HEK293 (cell line): ENCODE data around the gene FILIP1.

Experiments
- CTCF ChIA-PET: fragments of 350-600 bp; formaldehyde crosslinking; extraction: SDS; loops from one replicate; lab custom pipeline; 2021; ENCODE audit warnings: antibody characterized with exemption; lab: Yijun Ruan, JAX
- POLR2A ChIA-PET: fragments of 300-600 bp; formaldehyde crosslinking; extraction: SDS; loops from one replicate; lab custom pipeline; 2020; ENCODE audit warnings: antibody characterized with exemption, inconsistent platforms; lab: Yijun Ruan, JAX
- H3K27ac ChIP-seq: fragments of 200-500 bp; sonication (Bioruptor generic); 2 replicates; pipeline ENCODE4 v1.5.1; 2014; ENCODE audit warnings: low read depth, low read length, control low read depth, inconsistent platforms; ENCODE audit errors: extremely low read depth
- H3K36me3 ChIP-seq, 2 experiments: fragments of 200-500 bp in 1 of 2; sonication (Bioruptor generic) in 1 of 2; 1 replicate in 1 of 2; 2 replicates in 1 of 2; pipeline ENCODE4 v1.5.1; 2014 to 2017; ENCODE audit warnings: inconsistent platforms in 2 of 2, low read length in 2 of 2; ENCODE audit not compliant: control insufficient read depth in 2 of 2, insufficient read depth in 1 of 2
- H3K4me1 ChIP-seq: fragments of 200-500 bp; sonication (Bioruptor generic); 2 replicates; pipeline ENCODE4 v1.5.1; 2014; ENCODE audit warnings: mild to moderate bottlenecking, low read length, inconsistent platforms; ENCODE audit not compliant: control insufficient read depth, insufficient read depth
- H3K4me3 ChIP-seq: 2 replicates; pipeline ENCODE4 v1.5.1; 2011; ENCODE audit warnings: low read depth, mild to moderate bottlenecking, control low read depth, low read length, moderate library complexity
- H3K9me3 ChIP-seq: fragments of 200-500 bp; sonication (Bioruptor generic); 2 replicates; pipeline ENCODE4 v1.5.1; 2014; ENCODE audit warnings: low read depth, low read length, inconsistent platforms; ENCODE audit not compliant: control insufficient read depth, insufficient read depth
- EGR2 ChIP-seq: fragments of 450-650 bp; formaldehyde crosslinking; IDR thresholded peaks from 2 replicates; pipeline ENCODE4 v1.5.1; 2016; ENCODE audit warnings: low read depth, missing biosample characterization, missing genetic modification characterization
- HOXD13 ChIP-seq: sonication (generic); formaldehyde crosslinking; IDR thresholded peaks from 2 replicates; pipeline ENCODE4 v1.8.0; 2022; ENCODE audit warnings: missing genetic modification reagents, borderline replicate concordance
- PBX3 ChIP-seq: sonication (generic); formaldehyde crosslinking; IDR thresholded peaks from 2 replicates; pipeline ENCODE4 v1.8.1; 2022; ENCODE audit warnings: mild to moderate bottlenecking, moderate library complexity, missing genetic modification reagents
- ZBTB48 ChIP-seq: fragments of 450-650 bp; formaldehyde crosslinking; IDR thresholded peaks from 2 replicates; pipeline ENCODE4 v1.5.1; 2016; ENCODE audit warnings: missing biosample characterization, missing genetic modification characterization
- ZFP69B ChIP-seq: fragments of 450-650 bp; formaldehyde crosslinking; IDR thresholded peaks from 2 replicates; pipeline ENCODE4 v1.5.1; 2016; ENCODE audit warnings: missing biosample characterization, missing genetic modification characterization
- ZNF138 ChIP-seq: fragments of 450-650 bp; formaldehyde crosslinking; IDR thresholded peaks from 2 replicates; pipeline ENCODE4 v1.5.1; 2016; ENCODE audit warnings: missing biosample characterization, missing genetic modification characterization, borderline replicate concordance
- ZNF140 ChIP-seq: fragments of 450-650 bp; formaldehyde crosslinking; IDR thresholded peaks from 2 replicates; pipeline ENCODE4 v1.5.1; 2016; ENCODE audit warnings: missing biosample characterization, missing genetic modification characterization
- ZNF146 ChIP-seq: fragments of 450-650 bp; formaldehyde crosslinking; IDR thresholded peaks from 2 replicates; pipeline ENCODE4 v1.5.1; 2016; ENCODE audit warnings: missing biosample characterization, missing genetic modification characterization
- ZNF148 ChIP-seq: fragments of 450-650 bp; formaldehyde crosslinking; IDR thresholded peaks from 2 replicates; pipeline ENCODE4 v1.5.0; 2017; ENCODE audit warnings: missing biosample characterization, missing genetic modification characterization, borderline replicate concordance
- ZNF155 ChIP-seq: fragments of 450-650 bp; formaldehyde crosslinking; IDR thresholded peaks from 2 replicates; pipeline ENCODE4 v1.5.1; 2016; ENCODE audit warnings: missing biosample characterization, missing genetic modification characterization
- ZNF239 ChIP-seq: fragments of 450-650 bp; formaldehyde crosslinking; IDR thresholded peaks from 2 replicates; pipeline ENCODE4 v1.5.1; 2016; ENCODE audit warnings: missing biosample characterization, missing genetic modification characterization
- ZNF274 ChIP-seq, 2 experiments: fragments of 200-500 bp in 1 of 2; fragments of 450-650 bp in 1 of 2; sonication (Bioruptor generic) in 1 of 2; formaldehyde crosslinking in 1 of 2; IDR thresholded peaks; 2 replicates each; pipeline versions ENCODE4 v1.5.1 to v1.6.1; 2014 to 2016; ENCODE audit warnings: borderline replicate concordance in 1 of 2, inconsistent platforms in 1 of 2, low read length in 1 of 2, missing biosample characterization in 1 of 2, missing genetic modification characterization in 1 of 2
- ZNF335 ChIP-seq: fragments of 450-650 bp; formaldehyde crosslinking; conservative IDR thresholded peaks from 2 replicates; pipeline ENCODE4 v1.5.1; 2016; ENCODE audit warnings: missing biosample characterization, missing genetic modification characterization
- ZNF341 ChIP-seq: fragments of 450-650 bp; formaldehyde crosslinking; IDR thresholded peaks from 2 replicates; pipeline ENCODE4; 2016; ENCODE audit warnings: low read depth, missing biosample characterization, missing genetic modification characterization
- ZNF513 ChIP-seq: fragments of 450-650 bp; IDR thresholded peaks from 2 replicates; pipeline ENCODE4 v1.5.1; 2018; ENCODE audit warnings: missing biosample characterization, missing genetic modification characterization
- ZNF571 ChIP-seq: fragments of 450-650 bp; formaldehyde crosslinking; IDR thresholded peaks from 2 replicates; pipeline ENCODE4 v1.5.0; 2017; ENCODE audit warnings: missing biosample characterization, missing genetic modification characterization
- ZNF645 ChIP-seq: fragments of 450-650 bp; formaldehyde crosslinking; IDR thresholded peaks from 2 replicates; pipeline ENCODE4; 2016; ENCODE audit warnings: missing biosample characterization, missing genetic modification characterization
- TF ChIP-seq, protein P1 (sequence below): fragments of 450-650 bp; IDR thresholded peaks from 2 replicates; pipeline ENCODE4 v1.5.1; 2018; ENCODE audit warnings: missing biosample characterization, mild to moderate bottlenecking, missing genetic modification characterization
- TF ChIP-seq, protein P2 (sequence below): fragments of 450-650 bp; formaldehyde crosslinking; IDR thresholded peaks from 2 replicates; pipeline ENCODE4 v1.5.1; 2017; ENCODE audit warnings: missing biosample characterization, missing genetic modification characterization

The FILIP1 gene

DNA sequence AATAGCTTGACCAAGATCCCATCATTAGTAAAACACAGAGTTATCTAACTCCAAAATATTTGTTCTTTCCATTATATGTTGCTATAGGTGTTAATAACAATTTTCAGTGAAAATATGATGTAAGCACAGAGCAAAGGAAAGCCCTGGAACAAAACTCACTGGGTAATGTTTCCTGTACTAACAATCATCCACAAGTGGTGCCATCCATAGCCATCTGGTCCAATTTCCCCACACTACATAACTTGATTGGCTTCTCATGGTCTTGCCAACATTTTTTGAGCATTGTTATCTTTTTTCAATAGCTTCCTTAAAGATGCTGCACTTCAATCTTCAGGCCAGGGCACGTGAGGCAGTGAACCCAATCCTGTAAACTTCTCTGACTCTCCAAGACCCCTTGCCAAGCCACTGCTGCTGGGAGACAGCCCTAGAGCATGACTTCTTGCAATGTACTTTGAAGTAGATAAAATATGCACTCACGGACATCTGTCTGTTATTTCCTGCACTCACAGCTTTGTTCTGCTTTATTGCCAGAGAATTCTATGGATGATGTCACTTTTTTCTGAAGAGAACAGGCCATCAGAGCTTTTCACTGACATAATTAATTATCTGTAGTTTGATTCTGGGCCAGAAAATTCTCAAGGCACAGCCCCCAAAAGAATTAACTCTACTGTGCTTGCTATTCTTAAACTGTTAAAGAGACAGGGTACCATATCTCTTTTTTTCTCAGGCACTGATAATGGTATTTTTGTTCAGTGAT lies 111.5 kb downstream of the FILIP1 start (continued):
- peak; percentile 62; the same call in 1 of the 2 replicates for TF ChIP-seq ZBTB48
- no peak for TF ChIP-seq ZNF335 (tag by site-specific recombination)
- TF ChIP-seq, protein P1, sequence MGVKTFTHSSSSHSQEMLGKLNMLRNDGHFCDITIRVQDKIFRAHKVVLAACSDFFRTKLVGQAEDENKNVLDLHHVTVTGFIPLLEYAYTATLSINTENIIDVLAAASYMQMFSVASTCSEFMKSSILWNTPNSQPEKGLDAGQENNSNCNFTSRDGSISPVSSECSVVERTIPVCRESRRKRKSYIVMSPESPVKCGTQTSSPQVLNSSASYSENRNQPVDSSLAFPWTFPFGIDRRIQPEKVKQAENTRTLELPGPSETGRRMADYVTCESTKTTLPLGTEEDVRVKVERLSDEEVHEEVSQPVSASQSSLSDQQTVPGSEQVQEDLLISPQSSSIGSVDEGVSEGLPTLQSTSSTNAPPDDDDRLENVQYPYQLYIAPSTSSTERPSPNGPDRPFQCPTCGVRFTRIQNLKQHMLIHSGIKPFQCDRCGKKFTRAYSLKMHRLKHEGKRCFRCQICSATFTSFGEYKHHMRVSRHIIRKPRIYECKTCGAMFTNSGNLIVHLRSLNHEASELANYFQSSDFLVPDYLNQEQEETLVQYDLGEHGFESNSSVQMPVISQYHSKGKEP (tag by site-specific recombination) = peak; percentile 75

DNA sequence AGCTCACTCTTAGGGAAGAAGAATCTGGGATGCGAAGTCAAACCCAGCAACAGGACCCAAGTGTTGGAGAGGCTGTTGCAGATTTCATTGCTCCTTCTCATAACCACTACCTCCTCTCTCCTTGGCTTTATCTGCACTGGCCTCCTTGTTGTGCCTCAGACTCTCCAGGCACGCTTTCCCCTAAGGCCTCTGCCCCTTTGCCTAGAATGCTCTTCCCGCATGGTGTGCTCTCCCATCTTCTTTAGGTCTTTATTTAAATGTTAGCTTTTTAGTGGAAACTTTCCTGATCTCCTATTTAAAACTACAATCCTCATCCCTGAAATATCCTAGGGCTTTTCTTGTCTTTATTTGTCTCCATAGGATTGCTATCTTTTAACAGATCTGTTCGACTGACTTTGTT lies 114.1 kb downstream of the FILIP1 start:
- POLR2A ChIA-PET = no interaction called here
- Histone ChIP-seq H3K9me3 (no peaks in the 10 kb centered on the region), H3K4me3 (no peak overlapping the region), H3K4me1 (peaks cover 18% of the 10 kb centered on the region), H3K36me3 (no peaks in the 10 kb centered on the region), H3K27ac (no peak overlapping the region)
- TF ChIP-seq ZNF341 (tag by site-specific recombination) = no peak
- TF ChIP-seq, all 188 proteins: peak for 0
- CTCF ChIA-PET = interaction anchor here (0.5 to 5.5 kb wide), 3 partner anchors 11 to 82 kb away, joined by 3 to 31 read pairs (median 4); no protein-coding TSS in a partner anchor

DNA sequence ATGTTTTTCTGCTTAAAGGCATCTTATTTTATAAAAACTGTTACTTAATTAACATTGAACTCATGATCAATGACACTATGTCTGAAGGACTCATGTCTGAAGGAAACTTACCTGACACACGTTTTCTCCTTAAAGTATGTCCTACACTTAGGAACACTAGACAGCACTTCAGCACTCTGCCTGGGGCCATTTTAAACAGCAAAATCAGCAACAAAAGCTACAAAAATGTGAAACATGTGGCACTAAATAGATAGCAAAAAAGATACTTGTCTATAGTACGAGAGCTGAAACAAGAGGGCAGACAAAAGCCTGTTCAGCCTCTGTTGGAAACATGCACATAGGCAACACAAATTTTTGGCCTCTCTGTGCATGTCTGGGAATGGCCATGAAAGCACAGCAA lies 115.5 kb downstream of the FILIP1 start:
- Histone ChIP-seq H3K36me3 (no peaks in the 10 kb centered on the region), H3K4me3 (no peak overlapping the region), H3K27ac (no peak overlapping the region), H3K9me3 (no peaks in the 10 kb centered on the region), H3K4me1 (peaks cover 18% of the 10 kb centered on the region)
- CTCF ChIA-PET = interaction anchor here (1.1 to 5.5 kb wide), 3 partner anchors 9 to 149 kb away, joined by 3 to 31 read pairs (median 3); no protein-coding TSS in a partner anchor
- POLR2A ChIA-PET = no interaction called here
- TF ChIP-seq ZNF140 (tag by site-specific recombination) = no peak
- TF ChIP-seq, protein P2, sequence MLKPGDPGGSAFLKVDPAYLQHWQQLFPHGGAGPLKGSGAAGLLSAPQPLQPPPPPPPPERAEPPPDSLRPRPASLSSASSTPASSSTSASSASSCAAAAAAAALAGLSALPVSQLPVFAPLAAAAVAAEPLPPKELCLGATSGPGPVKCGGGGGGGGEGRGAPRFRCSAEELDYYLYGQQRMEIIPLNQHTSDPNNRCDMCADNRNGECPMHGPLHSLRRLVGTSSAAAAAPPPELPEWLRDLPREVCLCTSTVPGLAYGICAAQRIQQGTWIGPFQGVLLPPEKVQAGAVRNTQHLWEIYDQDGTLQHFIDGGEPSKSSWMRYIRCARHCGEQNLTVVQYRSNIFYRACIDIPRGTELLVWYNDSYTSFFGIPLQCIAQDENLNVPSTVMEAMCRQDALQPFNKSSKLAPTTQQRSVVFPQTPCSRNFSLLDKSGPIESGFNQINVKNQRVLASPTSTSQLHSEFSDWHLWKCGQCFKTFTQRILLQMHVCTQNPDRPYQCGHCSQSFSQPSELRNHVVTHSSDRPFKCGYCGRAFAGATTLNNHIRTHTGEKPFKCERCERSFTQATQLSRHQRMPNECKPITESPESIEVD = no peak
- no peak for TF ChIP-seq HOXD13
- TF ChIP-seq ZNF239 = no peak
- no peak for TF ChIP-seq PBX3 (CRISPR knock-in tag)
- no peak for TF ChIP-seq ZNF155 (tag by site-specific recombination)
- no peak for TF ChIP-seq EGR2 (tag by site-specific recombination)
- TF ChIP-seq ZNF138 = no peak
- TF ChIP-seq, protein P1 (tag by site-specific recombination) = no peak
- TF ChIP-seq ZNF274 (IDR thresholded peaks at IDR 0.05; ENCODE audit: low read length) = no peak
- no peak for TF ChIP-seq ZNF274 (tag by site-specific recombination; IDR thresholded peaks at IDR 0.05; ENCODE audit: borderline replicate concordance)
- no peak for TF ChIP-seq ZNF146 (tag by site-specific recombination)
- no peak for TF ChIP-seq ZFP69B (tag by site-specific recombination)
- no peak for TF ChIP-seq ZNF645 (tag by site-specific recombination)
- TF ChIP-seq ZNF148 (tag by site-specific recombination) = no peak
- TF ChIP-seq ZNF513 = no peak
- no peak for TF ChIP-seq ZNF571 (tag by site-specific recombination)
